GM12891 (cell line): ENCODE data around the gene MICAL3.

ENCODE experiments used
- POLR2A ChIP-seq: IDR thresholded peaks from 2 replicates; pipeline ENCODE4 v1.6.1; 2011; ENCODE audit warnings: low read depth, low read length, control low read depth
- POLR2AphosphoS5 ChIP-seq: IDR thresholded peaks from 2 replicates; pipeline ENCODE4 v1.6.1; 2011; ENCODE audit warnings: low read depth, low read length, control low read depth
- SPI1 ChIP-seq: IDR thresholded peaks from 2 replicates; pipeline ENCODE4 v1.6.1; 2011; ENCODE audit warnings: low read depth, low read length, control low read depth

GRCh38 chr22:17919276-17920144 is 104.9 kb downstream of the MICAL3 start:
- TF ChIP-seq POLR2A (no peak), POLR2AphosphoS5 (no peak), SPI1 (no peak)
